Globus pallidus (tissue), 1 donor: ENCODE measurements around the gene TBCA.

Experiments used
- DNase-seq: peaks from one replicate; pipeline ENCODE4 v3.0.0-alpha.2; 2015; ENCODE audit warnings: low spot score

The TBCA gene

DNA sequence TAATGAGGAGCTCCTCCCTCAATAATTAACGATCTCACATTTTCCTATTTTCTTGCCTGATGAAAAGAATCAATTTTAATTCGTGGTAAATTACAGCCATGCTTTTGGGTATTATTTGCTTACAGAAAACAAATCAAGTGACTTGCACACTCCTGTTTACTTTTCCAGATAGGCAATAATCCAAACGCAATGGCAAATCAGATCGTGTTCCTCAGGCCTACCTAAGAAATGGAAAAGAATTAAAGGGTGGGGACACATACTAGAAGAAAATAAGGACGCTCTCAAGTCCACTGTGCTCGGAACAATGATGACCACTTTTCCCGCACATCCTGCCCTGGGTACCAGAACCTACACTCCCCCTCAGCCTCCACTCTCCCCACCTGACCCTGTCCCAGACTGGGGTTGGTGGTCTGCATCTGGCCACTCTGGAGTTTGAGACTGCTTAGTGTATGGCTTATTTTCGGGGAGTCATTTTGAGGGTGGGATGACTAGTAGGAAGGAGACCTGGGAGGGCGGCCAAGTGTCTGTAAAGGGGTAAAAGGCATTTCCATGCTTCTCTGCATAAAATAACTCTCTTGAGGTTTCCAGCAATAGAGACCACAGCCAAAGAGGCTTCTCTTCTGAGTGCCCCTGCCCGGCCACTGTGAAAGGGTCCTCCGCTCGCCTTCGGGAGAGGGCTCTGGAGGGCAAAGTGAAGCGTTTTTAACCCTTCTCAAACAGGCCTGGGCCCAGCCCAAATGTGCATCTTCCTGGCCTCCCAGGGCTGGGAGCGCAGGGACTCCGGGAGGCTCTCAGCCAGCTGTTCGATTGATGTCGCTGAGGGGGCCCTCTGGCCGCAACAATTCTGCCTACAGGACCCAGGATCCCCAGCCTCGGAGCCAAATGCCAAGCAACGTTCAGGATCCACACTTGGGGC is 133.1 kb downstream of the TBCA start:
- DNase-seq, result no peak

GRCh38 chr5:77641963-77642737 is 134.0 kb downstream of the TBCA start:
- no peak for DNase-seq

DNA sequence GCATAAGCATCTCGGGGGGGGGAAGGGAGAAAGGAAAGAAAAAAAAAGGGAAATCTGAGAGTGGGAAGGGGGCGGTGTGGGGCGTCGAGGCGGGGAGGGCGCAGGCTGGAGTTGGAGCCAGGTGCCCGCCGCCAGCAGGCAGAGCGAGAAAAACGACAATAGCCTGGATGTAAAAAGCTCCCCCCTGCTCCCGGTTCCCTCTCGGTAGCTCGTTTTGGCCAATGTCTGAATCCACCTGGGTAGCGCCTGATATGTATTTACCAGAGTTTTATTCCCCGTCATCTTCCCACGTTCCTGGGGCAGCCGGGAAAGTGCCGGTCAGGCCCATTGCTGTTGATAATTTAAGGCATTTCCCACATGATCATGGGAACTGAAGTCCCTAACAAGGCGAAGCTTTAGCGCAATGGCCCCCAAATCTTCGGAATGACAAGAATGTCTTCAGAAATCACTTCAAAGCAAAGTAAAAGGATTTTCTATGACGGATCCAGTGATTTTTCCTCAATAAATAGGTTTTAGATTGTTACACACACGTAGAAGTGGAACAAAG is 134.7 kb downstream of the TBCA start:
- no peak for DNase-seq
